H1 (cell line): ENCODE results near the gene RAB22A. TPM values are rescaled to one million over a fixed set of nuclear protein-coding genes. Genes with fewer than 3 reads are reported as not detected.

ENCODE experiments used
- CTCF ChIA-PET: fragments of 300-600 bp; sonication (Branson Sonifier 250); formaldehyde crosslinking; loops from one replicate; lab custom pipeline; 2021; ENCODE audit not compliant: partially characterized antibody; lab: Charles Lee
- POLR2A ChIA-PET: fragments of 300-600 bp; sonication (Branson Sonifier 250); formaldehyde crosslinking; loops from one replicate; lab custom pipeline; 2021; ENCODE audit warnings: inconsistent platforms; ENCODE audit not compliant: partially characterized antibody; lab: Charles Lee
- DNase-seq, 2 experiments: peaks; one replicate each; pipeline versions ENCODE4 v3.0.0 to v3.0.0-alpha.2; 2010 to 2022; ENCODE audit warnings: low spot score in 2 of 2, low read depth in 1 of 2, mixed read lengths in 1 of 2
- FAIRE-seq: peaks from 2 replicates; lab custom pipeline; 2011; peaks lifted over from hg19 to GRCh38; lab: Jason Lieb, UNC
- H2AFZ ChIP-seq: 2 replicates; pipeline ENCODE4 v1.8.1; 2012; ENCODE audit warnings: low read length, inconsistent platforms
- H2AK5ac ChIP-seq: 2 replicates; pipeline ENCODE4 v1.6.1; 2013; ENCODE audit warnings: low read depth, low read length
- H2BK120ac ChIP-seq: replicated peaks from 2 replicates; pipeline ENCODE3; 2013; ENCODE audit warnings: low read depth, low read length, inconsistent platforms
- H2BK12ac ChIP-seq: 2 replicates; pipeline ENCODE4 v1.6.1; 2013; ENCODE audit warnings: low read depth, low read length
- H2BK15ac ChIP-seq: 2 replicates; pipeline ENCODE4 v1.6.1; 2013; ENCODE audit warnings: low read length
- H2BK20ac ChIP-seq: 2 replicates; pipeline ENCODE4 v1.6.1; 2013; ENCODE audit warnings: low read length
- H2BK5ac ChIP-seq: 2 replicates; pipeline ENCODE4 v1.6.1; 2013; ENCODE audit warnings: low read depth, low read length
- H3K14ac ChIP-seq: 2 replicates; pipeline ENCODE4 v1.6.1; 2013; ENCODE audit warnings: inconsistent platforms; ENCODE audit not compliant: insufficient read length
- H3K18ac ChIP-seq: 2 replicates; pipeline ENCODE4 v1.6.1; 2013; ENCODE audit warnings: low read length; ENCODE audit errors: extremely low read depth
- H3K23ac ChIP-seq: 2 replicates; pipeline ENCODE4 v1.6.1; 2013; ENCODE audit warnings: inconsistent platforms; ENCODE audit not compliant: insufficient read length
- H3K23me2 ChIP-seq: 2 replicates; pipeline ENCODE4 v1.6.1; 2013; ENCODE audit warnings: low read depth, low read length
- H3K27ac ChIP-seq: 2 replicates; pipeline ENCODE4 v1.6.1; 2011; ENCODE audit warnings: low read depth, low read length, inconsistent platforms
- H3K27me3 ChIP-seq, 4 experiments: replicated peaks in 1 of 4; 1 replicate in 1 of 4; 2 replicates in 3 of 4; pipeline versions ENCODE4 v1.6.1 to v1.8.1; 2011 to 2013; ENCODE audit warnings: low read length in 3 of 4, mild to moderate bottlenecking in 3 of 4, inconsistent platforms in 2 of 4, mixed read lengths in 2 of 4, moderate library complexity in 1 of 4; ENCODE audit not compliant: control insufficient read depth in 3 of 4, insufficient read depth in 3 of 4; ENCODE audit errors: extremely low read depth in 1 of 4
- H3K36me3 ChIP-seq, 4 experiments: 2 replicates each; pipeline versions ENCODE4 v1.6.1 to v1.8.1; 2011 to 2013; ENCODE audit warnings: mild to moderate bottlenecking in 4 of 4, low read length in 3 of 4, moderate library complexity in 2 of 4, control low read depth in 1 of 4, inconsistent platforms in 1 of 4; ENCODE audit not compliant: insufficient read depth in 4 of 4, control insufficient read depth in 2 of 4
- H3K4ac ChIP-seq: replicated peaks from 2 replicates; pipeline ENCODE3; 2013; ENCODE audit warnings: low read length, low read depth, mixed read lengths, inconsistent platforms; ENCODE audit not compliant: insufficient read length
- H3K4me1 ChIP-seq, 4 experiments: replicated peaks in 1 of 4; 1 replicate in 1 of 4; 2 replicates in 3 of 4; pipeline versions ENCODE4 v1.6.1 to v1.8.1; 2011 to 2013; ENCODE audit warnings: low read length in 3 of 4, inconsistent platforms in 2 of 4, mixed read lengths in 1 of 4; ENCODE audit not compliant: insufficient read depth in 4 of 4, control insufficient read depth in 3 of 4
- H3K4me2 ChIP-seq, 2 experiments: 2 replicates each; pipeline versions ENCODE4 v1.6.1 to v1.8.1; 2011 to 2013; ENCODE audit warnings: low read depth in 2 of 2, low read length in 2 of 2, control low read depth in 1 of 2, inconsistent platforms in 1 of 2, mild to moderate bottlenecking in 1 of 2; ENCODE audit not compliant: insufficient read depth in 1 of 2
- H3K4me3 ChIP-seq, 4 experiments: fragments of 200-600, 300-600 bp in 1 of 4; sonication (generic), shearing (Covaris generic), sonication (Bioruptor Twin) in 1 of 4; 2 replicates each; pipeline versions ENCODE4 v1.5.1 to v1.8.1; 2011 to 2016; ENCODE audit warnings: low read length in 4 of 4, low read depth in 3 of 4, control low read depth in 2 of 4, inconsistent platforms in 2 of 4, mild to moderate bottlenecking in 2 of 4, mixed read lengths in 1 of 4, moderate library complexity in 1 of 4; ENCODE audit not compliant: insufficient read depth in 2 of 4; ENCODE audit errors: extremely low read depth in 1 of 4
- H3K56ac ChIP-seq: replicated peaks from 2 replicates; pipeline ENCODE3; 2013; ENCODE audit warnings: low read depth, mild to moderate bottlenecking, mixed read lengths, low read length, inconsistent platforms; ENCODE audit not compliant: insufficient read length
- H3K79me1 ChIP-seq: 2 replicates; pipeline ENCODE4 v1.6.1; 2013; ENCODE audit warnings: low read depth, low read length, control low read depth
- H3K79me2 ChIP-seq, 2 experiments: 2 replicates each; pipeline versions ENCODE4 v1.6.1 to v1.8.1; 2012 to 2013; ENCODE audit warnings: low read length in 2 of 2, mild to moderate bottlenecking in 2 of 2, inconsistent platforms in 1 of 2; ENCODE audit not compliant: insufficient read depth in 2 of 2, control insufficient read depth in 1 of 2
- H3K9ac ChIP-seq, 4 experiments: replicated peaks in 1 of 4; 1 replicate in 1 of 4; 2 replicates in 3 of 4; pipeline versions ENCODE4 v1.6.1 to v1.8.1; 2011 to 2013; ENCODE audit warnings: low read depth in 3 of 4, low read length in 3 of 4, control low read depth in 2 of 4, mild to moderate bottlenecking in 2 of 4, moderate library complexity in 2 of 4, inconsistent platforms in 1 of 4; ENCODE audit errors: extremely low read depth in 1 of 4
- H3K9me3 ChIP-seq, 2 experiments: 2 replicates each; pipeline versions ENCODE4 v1.6.1 to v1.8.1; 2012 to 2013; ENCODE audit warnings: mild to moderate bottlenecking in 2 of 2, moderate library complexity in 2 of 2, control low read depth in 1 of 2, inconsistent platforms in 1 of 2, low read depth in 1 of 2, low read length in 1 of 2, mixed read lengths in 1 of 2; ENCODE audit not compliant: insufficient read depth in 2 of 2
- H4K20me1 ChIP-seq, 2 experiments: replicated peaks in 1 of 2; 2 replicates each; pipeline versions ENCODE3 to v1.8.1; 2011 to 2013; ENCODE audit warnings: inconsistent platforms in 2 of 2, low read length in 2 of 2, mild to moderate bottlenecking in 1 of 2; ENCODE audit not compliant: insufficient read depth in 2 of 2, control insufficient read depth in 1 of 2
- H4K5ac ChIP-seq: 2 replicates; pipeline ENCODE4 v1.6.1; 2013; ENCODE audit warnings: low read length, low read depth, mixed read lengths, inconsistent platforms; ENCODE audit not compliant: insufficient read length
- H4K8ac ChIP-seq: 2 replicates; pipeline ENCODE4 v1.8.0; 2013; ENCODE audit warnings: mild to moderate bottlenecking, moderate library complexity, low read length, inconsistent platforms; ENCODE audit not compliant: insufficient read depth; ENCODE audit errors: extremely low read depth
- H4K91ac ChIP-seq: replicated peaks from 2 replicates; pipeline ENCODE3; 2013; ENCODE audit warnings: low read length, mixed read lengths, inconsistent platforms; ENCODE audit not compliant: insufficient read length
- ATF2 ChIP-seq: IDR thresholded peaks from 2 replicates; pipeline ENCODE4 v1.6.1; 2012; ENCODE audit warnings: low read length, inconsistent platforms
- CEBPB ChIP-seq: IDR thresholded peaks from 2 replicates; pipeline ENCODE4 v1.6.1; 2012; ENCODE audit warnings: low read depth, low read length
- FOSL1 ChIP-seq: IDR thresholded peaks from 2 replicates; pipeline ENCODE4 v1.6.1; 2011; ENCODE audit warnings: mild to moderate bottlenecking, low read depth, low read length, moderate library complexity; ENCODE audit not compliant: insufficient read depth
- JUND ChIP-seq: IDR thresholded peaks from 2 replicates; pipeline ENCODE4 v1.6.1; 2011; ENCODE audit warnings: mild to moderate bottlenecking, improper control_type of control experiment, low read length
- MAFK ChIP-seq: IDR thresholded peaks from 2 replicates; pipeline ENCODE4 v1.6.1; 2012; ENCODE audit warnings: low read depth, mild to moderate bottlenecking, improper control_type of control experiment, low read length
- NANOG ChIP-seq: IDR thresholded peaks from 2 replicates; pipeline ENCODE4 v1.6.1; 2011; ENCODE audit warnings: low read length, low read depth, mild to moderate bottlenecking, inconsistent platforms; ENCODE audit not compliant: insufficient read depth, poor library complexity, severe bottlenecking
- POU5F1 ChIP-seq: IDR thresholded peaks from 2 replicates; pipeline ENCODE4 v1.6.1; 2011; ENCODE audit warnings: low read depth, mild to moderate bottlenecking, low read length, moderate library complexity
- SIRT6 ChIP-seq: IDR thresholded peaks from one replicate; pipeline ENCODE4 v1.7.1; 2012; ENCODE audit warnings: low read length, inconsistent platforms
- TEAD4 ChIP-seq: IDR thresholded peaks from 2 replicates; pipeline ENCODE4 v1.6.1; 2012; ENCODE audit warnings: low read depth, low read length, inconsistent platforms, mixed read lengths
- ZNF274 ChIP-seq: IDR thresholded peaks from 2 replicates; pipeline ENCODE4 v1.7.0; 2012; ENCODE audit warnings: low read length, borderline replicate concordance; ENCODE audit errors: extremely low read depth
- WGBS, 2 experiments: shearing (Covaris generic) in 1 of 2; methylation state at CpG; one replicate each; pipeline versions ENCODE4 v1.1.6 to v1.1.7; 2013 to 2015; ENCODE audit warnings: low lambda C conversion rate in 2 of 2, mixed read lengths in 2 of 2, inconsistent platforms in 1 of 2, low coverage in 1 of 2, missing lambda C conversion rate in 1 of 2; ENCODE audit not compliant: insufficient replicate concordance in 2 of 2, insufficient coverage in 1 of 2, insufficient read length in 1 of 2; ENCODE audit errors: extremely low coverage in 1 of 2, missing lambda C conversion rate in 1 of 2; 5-methylcytosine and 5-hydroxymethylcytosine counted together
- polyA plus RNA-seq, 7 experiments: library from polyadenylated mRNA; depleted of rRNA in 3 of 7; stranded (reverse) in 5 of 7; unstranded in 2 of 7; fragments of >200 nt in 5 of 7; fragments of 200-250 nt in 2 of 7; gene quantifications; 1 replicate in 5 of 7; 2 replicates in 1 of 7; 4 replicates in 1 of 7; pipeline versions ENCODE4 v1.2.1 to v1.2.3, GENCODE V29; 2011 to 2013; ENCODE audit warnings: missing spikeins in 2 of 7, mixed read lengths in 2 of 7
- total RNA-seq: library from RNA; stranded (reverse); fragmentation: NEBNext Ultra II Directional; extraction: Animal tissue kit (Norgen Biotek cat#: 25700); gene quantifications from 2 replicates; pipeline ENCODE4 v1.2.1, GENCODE V29; 2021

The RAB22A gene
- total and polyA plus RNA-seq, 2 of the 8 experiments (the other 6 are each of a cell fraction or from before 2014, with no cell fraction given): 3.1 to 6.6 TPM

DNA sequence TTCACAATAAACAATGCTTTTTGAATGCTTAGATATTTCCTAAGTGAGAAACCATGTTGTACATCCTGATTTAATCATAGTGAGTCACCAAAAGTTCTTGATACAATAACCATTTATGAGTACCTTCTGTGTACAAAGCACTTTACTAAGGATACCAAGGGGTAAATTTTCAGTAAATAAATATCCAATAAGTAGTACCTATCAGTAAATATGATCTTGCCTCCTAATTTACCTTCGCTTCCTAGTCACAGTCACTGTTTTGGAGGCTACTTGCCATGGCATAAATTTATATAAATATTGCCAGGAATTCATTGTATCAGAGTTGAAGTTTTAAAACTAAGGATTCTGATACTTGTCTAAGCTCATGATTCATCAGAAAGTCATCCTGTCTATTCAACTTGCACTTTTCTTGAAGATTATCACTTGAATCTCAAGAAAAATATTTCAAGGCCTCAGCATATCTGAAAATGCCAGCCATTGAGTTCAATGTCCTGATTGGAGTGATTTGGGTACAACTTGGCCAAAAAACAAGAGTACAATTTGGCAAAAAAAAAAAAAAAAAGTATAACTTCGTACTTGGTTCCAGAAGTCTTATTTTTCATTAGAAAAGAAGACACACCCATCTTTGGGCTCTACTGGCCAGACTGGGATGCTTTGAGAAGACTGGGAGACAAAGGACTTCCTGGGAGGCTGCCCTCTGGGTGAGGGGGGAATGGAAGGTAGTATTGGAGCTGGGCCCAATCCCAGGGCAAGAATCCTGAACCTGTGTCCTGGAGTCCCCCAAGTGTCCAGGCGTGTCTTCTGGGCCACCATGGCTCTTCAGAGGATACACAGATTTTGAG is 32.8 kb downstream of the RAB22A start:
- Histone ChIP-seq H3K4me3 (no peak overlapping the region), H3K79me1 (peaks cover 2% of the 10 kb centered on the region; the same call in 1 of the 2 replicates), H4K8ac (no peak overlapping the region; the same call in 1 of the 2 replicates), H3K4me1 (peaks cover 1 to 8% (median 4%) of the 10 kb centered on the region in 4 experiments; a peak in 6 of 7 replicates), H3K36me3 (peaks cover 3 to 15% (median 6%) of the 10 kb centered on the region in 4 experiments; a peak in 4 of 8 replicates), H3K18ac (no peak overlapping the region), H4K5ac (no peak overlapping the region), H3K27me3 (no peaks in the 10 kb centered on the region), H3K4me2 (0 out of 4 replicates have a peak overlapping the region, but pooled peaks of 1 of the 2 experiments have one; percentile 28), H4K20me1 (peaks cover 0 to 2% of the 10 kb centered on the region in 2 experiments), H3K79me2 (peaks cover 0 to 3% of the 10 kb centered on the region in 2 experiments; a peak in 1 of 4 replicates), H3K23ac (no peak overlapping the region), H3K56ac (no peak overlapping the region), H3K4ac (no peak overlapping the region), H2BK20ac (no peak overlapping the region), H3K23me2 (no peaks in the 10 kb centered on the region), H3K14ac (no peak overlapping the region), H2BK5ac (no peak overlapping the region), H2BK120ac (no peak overlapping the region), H3K9ac (no peak overlapping the region), H2BK15ac (no peak overlapping the region), H2AFZ (no peak overlapping the region), H3K27ac (no peak overlapping the region), H3K9me3 (no peaks in the 10 kb centered on the region), H4K91ac (no peak overlapping the region), H2AK5ac (no peak overlapping the region), H2BK12ac (no peak overlapping the region)
- FAIRE-seq (no peak), DNase-seq (no peak)
- CTCF ChIA-PET: interaction anchor here (0.9 to 1.7 kb wide), 3 partner anchors 95 to 111 kb away, joined by 3 to 7 read pairs (median 4); no protein-coding TSS in a partner anchor
- POLR2A ChIA-PET: interaction anchor here (1.1 to 2.3 kb wide), 2 partner anchors 9 to 10 kb away, joined by 4 to 6 read pairs; no protein-coding TSS in a partner anchor
- WGBS, 2 experiments: 92% methylated on average over 3 of the region's 3 CpGs; no CpG with 5 or more reads in 1 of the 2 experiments
- TF ChIP-seq FOSL1 (no peak), JUND (no peak), MAFK (no peak), POU5F1 (no peak), ZNF274 (no peak), ATF2 (no peak), SIRT6 (no peak), NANOG (no peak), CEBPB (no peak), TEAD4 (no peak)
